HEK293T (cell line): ENCODE results near the gene TFR2.

ENCODE experiments used
- ARNT ChIP-seq: fragments of 450-650 bp; IDR thresholded peaks from 2 replicates; pipeline ENCODE4 v1.6.1; 2017; ENCODE audit warnings: mild to moderate bottlenecking
- BHLHE40 ChIP-seq: fragments of 450-650 bp; IDR thresholded peaks from 2 replicates; pipeline ENCODE4 v1.6.1; 2016; ENCODE audit warnings: mild to moderate bottlenecking, moderate library complexity, borderline replicate concordance
- ELF4 ChIP-seq: fragments of 450-650 bp; IDR thresholded peaks from 2 replicates; pipeline ENCODE4 v1.6.1; 2017; ENCODE audit warnings: antibody characterized with exemption
- FOXA1 ChIP-seq: fragments of 450-650 bp; IDR thresholded peaks from 2 replicates; pipeline ENCODE4 v1.6.1; 2016; ENCODE audit warnings: mild to moderate bottlenecking
- FOXK2 ChIP-seq: fragments of 450-650 bp; IDR thresholded peaks from 2 replicates; pipeline ENCODE4 v1.6.1; 2016; ENCODE audit warnings: mild to moderate bottlenecking
- FOXM1 ChIP-seq: fragments of 450-650 bp; IDR thresholded peaks from 2 replicates; pipeline ENCODE4 v1.6.1; 2017; ENCODE audit warnings: mild to moderate bottlenecking, borderline replicate concordance
- HDGF ChIP-seq: fragments of 450-650 bp; IDR thresholded peaks from 2 replicates; pipeline ENCODE4 v1.6.1; 2017; ENCODE audit warnings: antibody characterized with exemption, borderline replicate concordance
- L3MBTL2 ChIP-seq: fragments of 450-650 bp; conservative IDR thresholded peaks from 2 replicates; pipeline ENCODE4 v1.6.1; 2016; ENCODE audit warnings: mild to moderate bottlenecking
- LEF1 ChIP-seq: fragments of 450-650 bp; IDR thresholded peaks from 2 replicates; pipeline ENCODE4 v1.6.1; 2017; ENCODE audit warnings: mild to moderate bottlenecking, borderline replicate concordance
- PKNOX1 ChIP-seq: fragments of 450-650 bp; IDR thresholded peaks from 2 replicates; pipeline ENCODE4 v1.6.1; 2016
- SP1 ChIP-seq: fragments of 450-650 bp; IDR thresholded peaks from 2 replicates; pipeline ENCODE4 v1.6.1; 2017
- SUZ12 ChIP-seq: fragments of 450-650 bp; IDR thresholded peaks from 2 replicates; pipeline ENCODE4 v1.6.1; 2016; ENCODE audit warnings: mild to moderate bottlenecking
- TARDBP ChIP-seq: fragments of 450-650 bp; IDR thresholded peaks from 2 replicates; pipeline ENCODE4 v1.6.1; 2016
- ZNF384 ChIP-seq: fragments of 450-650 bp; IDR thresholded peaks from 2 replicates; pipeline ENCODE4 v1.6.1; 2016

- TF ChIP-seq SP1 (no peak), FOXA1 (no peak), BHLHE40 (no peak), PKNOX1 (no peak), HDGF (no peak), FOXM1 (no peak), ELF4 (no peak), L3MBTL2 (no peak), SUZ12 (no peak), ZNF384 (no peak), LEF1 (no peak), ARNT (no peak), FOXK2 (no peak), TARDBP (no peak)
These were observed 21.1 kb downstream of the TFR2 start for GRCh38 chr7:100620239-100620638.
